Endothelial cell of umbilical vein (primary cell): ENCODE results near the gene PWWP2A. TPM values are rescaled to one million over a fixed set of nuclear protein-coding genes. Genes with fewer than 3 reads are reported as not detected.

ENCODE experiments used
- BruUV-seq: library from RNA; stranded (reverse); fragments of 400-500 nt; replicated peaks from 2 replicates; lab custom pipeline; 2021; lab: Mats Ljungman, UMichigan
- CTCF ChIA-PET: fragments of 300-600, 350-600 bp; sonication (Branson Sonifier 250); formaldehyde crosslinking; loops from one replicate; lab custom pipeline; 2021; ENCODE audit warnings: antibody characterized with exemption, inconsistent platforms; lab: Charles Lee
- POLR2A ChIA-PET: fragments of 300-600, 350-600 bp; sonication (Branson Sonifier 250); formaldehyde crosslinking; loops from one replicate; lab custom pipeline; 2021; ENCODE audit warnings: antibody characterized with exemption, inconsistent platforms; lab: Charles Lee
- DNase-seq: peaks from one replicate; pipeline ENCODE4 v3.0.0-alpha.2; 2011; ENCODE audit warnings: low read depth, low spot score
- FAIRE-seq: peaks from 2 replicates; lab custom pipeline; 2011; peaks lifted over from hg19 to GRCh38; lab: Jason Lieb, UNC
- H2AFZ ChIP-seq: 2 replicates; pipeline ENCODE4 v1.6.0; 2012; ENCODE audit warnings: low read depth, low read length, control low read depth, inconsistent platforms
- H3K27ac ChIP-seq: 2 replicates; pipeline ENCODE4 v1.5.1; 2011; ENCODE audit warnings: low read depth, mild to moderate bottlenecking, control low read depth, low read length, moderate library complexity; ENCODE audit not compliant: insufficient read depth
- H3K27me3 ChIP-seq, 2 experiments: 2 replicates each; pipeline versions ENCODE4 v1.6.0 to v1.6.1; 2011; ENCODE audit warnings: low read length in 2 of 2, mixed read lengths in 1 of 2; ENCODE audit not compliant: control insufficient read depth in 2 of 2, insufficient read depth in 2 of 2
- H3K36me3 ChIP-seq, 2 experiments: 2 replicates in 1 of 2; 3 replicates in 1 of 2; pipeline ENCODE4 v1.5.1; 2011; ENCODE audit warnings: low read length in 2 of 2, mild to moderate bottlenecking in 1 of 2, moderate library complexity in 1 of 2; ENCODE audit not compliant: control insufficient read depth in 2 of 2, insufficient read depth in 2 of 2; ENCODE audit errors: extremely low read depth in 1 of 2
- H3K4me1 ChIP-seq: 3 replicates; pipeline ENCODE4 v1.5.1; 2011; ENCODE audit warnings: mild to moderate bottlenecking, low read length; ENCODE audit not compliant: control insufficient read depth, insufficient read depth; ENCODE audit errors: extremely low read depth
- H3K4me2 ChIP-seq: 2 replicates; pipeline ENCODE4 v1.6.1; 2011; ENCODE audit warnings: low read length, control low read depth, mixed read lengths; ENCODE audit not compliant: insufficient read depth
- H3K4me3 ChIP-seq, 3 experiments: fragments of 200-600 bp in 1 of 3; sonication (generic), shearing (Covaris generic) in 1 of 3; replicated peaks in 1 of 3; 2 replicates each; pipeline ENCODE4 v1.5.1; 2011 to 2016; ENCODE audit warnings: control low read depth in 3 of 3, low read length in 3 of 3, mild to moderate bottlenecking in 2 of 3, inconsistent platforms in 1 of 3, low read depth in 1 of 3, moderate library complexity in 1 of 3; ENCODE audit not compliant: insufficient read depth in 1 of 3
- H3K79me2 ChIP-seq: 2 replicates; pipeline ENCODE4 v1.6.0; 2012; ENCODE audit warnings: low read length, inconsistent platforms; ENCODE audit not compliant: control insufficient read depth, insufficient read depth
- H3K9ac ChIP-seq: replicated peaks from 2 replicates; pipeline ENCODE3; 2011; ENCODE audit warnings: low read length, control low read depth; ENCODE audit not compliant: insufficient read depth; ENCODE audit errors: extremely low read depth
- H3K9me1 ChIP-seq: replicated peaks from 3 replicates; pipeline ENCODE4 v1.6.0; 2011; ENCODE audit warnings: mild to moderate bottlenecking, low read length; ENCODE audit not compliant: control insufficient read depth, insufficient read depth; ENCODE audit errors: extremely low read depth
- H3K9me3 ChIP-seq: replicated peaks from 2 replicates; pipeline ENCODE4 v1.5.1; 2012; ENCODE audit warnings: low read length, inconsistent platforms; ENCODE audit not compliant: control insufficient read depth, insufficient read depth
- H4K20me1 ChIP-seq: replicated peaks from 2 replicates; pipeline ENCODE3; 2011; ENCODE audit warnings: mild to moderate bottlenecking, low read length; ENCODE audit not compliant: control insufficient read depth, insufficient read depth; ENCODE audit errors: extremely low read depth
- EZH2 ChIP-seq: IDR thresholded peaks from 2 replicates; pipeline ENCODE4 v1.6.1; 2012; ENCODE audit warnings: borderline replicate concordance, low read depth, mild to moderate bottlenecking, moderate library complexity, low read length, inconsistent platforms; ENCODE audit not compliant: severe bottlenecking
- FOS ChIP-seq: IDR thresholded peaks from 2 replicates; pipeline ENCODE4 v1.6.1; 2011; ENCODE audit warnings: mild to moderate bottlenecking, low read length, moderate library complexity, borderline replicate concordance; ENCODE audit not compliant: insufficient read depth
- GATA2 ChIP-seq: IDR thresholded peaks from 2 replicates; pipeline ENCODE4 v1.7.0; 2011; ENCODE audit warnings: low read depth, mild to moderate bottlenecking, moderate library complexity, mixed read lengths, low read length; ENCODE audit not compliant: insufficient read length, insufficient read depth
- JUN ChIP-seq: IDR thresholded peaks from 2 replicates; pipeline ENCODE4 v1.6.1; 2011; ENCODE audit warnings: borderline replicate concordance, low read depth; ENCODE audit not compliant: insufficient read length, insufficient read depth
- MYC ChIP-seq: IDR thresholded peaks from one replicate; pipeline ENCODE4 v1.6.1; 2011; ENCODE audit warnings: mild to moderate bottlenecking, low read depth, low read length
- POLR2A ChIP-seq: IDR thresholded peaks from 2 replicates; pipeline ENCODE4 v1.6.1; 2012; ENCODE audit warnings: low read depth, mild to moderate bottlenecking, control low read depth, low read length
- POLR2AphosphoS5 ChIP-seq: IDR thresholded peaks from 2 replicates; pipeline ENCODE4 v1.6.1; 2012; ENCODE audit warnings: low read depth, mild to moderate bottlenecking, control low read depth, low read length, moderate library complexity; ENCODE audit not compliant: insufficient read depth
- dilution Hi-C: fragments of 300-500 bp; cut with MboI; formaldehyde crosslinking; loops from one replicate; pipeline ENCODE4 v1.15.0; 2019; ENCODE audit warnings: low sequenced_read_pairs; ENCODE audit not compliant: extremely low pct_ligation_motif_present
- intact Hi-C: fragments of 100-400 bp; cut with micrococcal nuclease; formaldehyde crosslinking; loops from one replicate; pipeline ENCODE4 v1.10.0; 2022
- polyA plus RNA-seq, 4 experiments: library from polyadenylated mRNA; depleted of rRNA in 3 of 4; stranded (reverse) in 3 of 4; unstranded in 1 of 4; fragments of >200 nt; gene quantifications; 2 replicates each; pipeline versions ENCODE4 v1.2.1 to v1.2.3, GENCODE V29; 2011 to 2012; ENCODE audit warnings: missing spikeins in 1 of 4
- total RNA-seq: library from RNA; stranded (reverse); gene quantifications from 2 replicates; pipeline ENCODE4 v1.2.3, GENCODE V29; 2021
- TF ChIP-seq, protein P1 (sequence below): IDR thresholded peaks from 2 replicates; pipeline ENCODE4 v1.6.1; 2011; ENCODE audit not compliant: insufficient read depth, insufficient read length
- TF ChIP-seq, protein P2 (sequence below), 2 donors: IDR thresholded peaks; 1 replicate in 1 of 2; 2 replicates in 1 of 2; pipeline ENCODE4 v1.5.1; 2011; ENCODE audit warnings: low read length in 2 of 2, mild to moderate bottlenecking in 2 of 2, moderate library complexity in 2 of 2, control low read depth in 1 of 2, inconsistent platforms in 1 of 2, low read depth in 1 of 2; ENCODE audit not compliant: insufficient read depth in 1 of 2; ENCODE audit errors: extremely low read depth in 1 of 2

PWWP2A gene
- total and polyA plus RNA-seq, 2 donors (not counting 3 experiments of a cell fraction or from before 2014, with no cell fraction given): 4.6 to 19.3 TPM

DNA sequence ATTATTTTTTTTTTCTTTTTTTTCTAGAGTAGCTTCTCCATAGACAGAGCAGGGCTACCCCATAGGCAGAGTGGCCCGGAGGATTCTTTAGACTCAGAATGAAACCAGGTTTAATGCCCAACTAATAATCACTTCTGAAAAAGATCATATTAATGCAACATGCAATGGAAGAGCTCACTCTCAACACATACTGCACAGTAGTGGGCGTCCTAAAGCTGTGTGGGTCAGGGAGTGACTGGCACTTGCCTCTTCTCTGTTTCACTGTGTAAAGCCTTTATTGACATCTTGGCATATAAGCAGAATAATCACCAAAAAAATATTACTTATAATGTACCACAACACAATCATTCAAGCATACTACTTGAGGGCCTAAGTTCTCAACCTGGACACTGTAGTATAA is 11.1 kb downstream of the PWWP2A start:
- intact Hi-C loops (no loop called here), dilution Hi-C loops (no loop called here)
- CTCF ChIA-PET: interaction anchor here (1.0 to 1.9 kb wide), 4 partner anchors 25 to 262 kb away, joined by 3 to 7 read pairs (median 3); partner anchors contain the start of gene C1QTNF2
- Histone ChIP-seq H3K4me1 (peaks cover 7% of the 10 kb centered on the region), H2AFZ (no peak overlapping the region), H3K4me3 (no peak overlapping the region), H3K9me1 (no peaks in the 10 kb centered on the region), H3K27ac (no peak overlapping the region), H3K27me3 (no peaks in the 10 kb centered on the region), H3K79me2 (peaks cover 65% of the 10 kb centered on the region), H3K9me3 (no peaks in the 10 kb centered on the region), H3K9ac (no peak overlapping the region), H3K4me2 (no peak overlapping the region), H3K36me3 (peaks cover 0 to 5% of the 10 kb centered on the region in 2 experiments), H4K20me1 (no peaks in the 10 kb centered on the region)
- POLR2A ChIA-PET: no interaction called here
- TF ChIP-seq, protein P1, sequence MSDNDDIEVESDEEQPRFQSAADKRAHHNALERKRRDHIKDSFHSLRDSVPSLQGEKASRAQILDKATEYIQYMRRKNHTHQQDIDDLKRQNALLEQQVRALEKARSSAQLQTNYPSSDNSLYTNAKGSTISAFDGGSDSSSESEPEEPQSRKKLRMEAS: no peak
- no peak for TF ChIP-seq FOS
- no peak for TF ChIP-seq EZH2
- TF ChIP-seq, protein P2, sequence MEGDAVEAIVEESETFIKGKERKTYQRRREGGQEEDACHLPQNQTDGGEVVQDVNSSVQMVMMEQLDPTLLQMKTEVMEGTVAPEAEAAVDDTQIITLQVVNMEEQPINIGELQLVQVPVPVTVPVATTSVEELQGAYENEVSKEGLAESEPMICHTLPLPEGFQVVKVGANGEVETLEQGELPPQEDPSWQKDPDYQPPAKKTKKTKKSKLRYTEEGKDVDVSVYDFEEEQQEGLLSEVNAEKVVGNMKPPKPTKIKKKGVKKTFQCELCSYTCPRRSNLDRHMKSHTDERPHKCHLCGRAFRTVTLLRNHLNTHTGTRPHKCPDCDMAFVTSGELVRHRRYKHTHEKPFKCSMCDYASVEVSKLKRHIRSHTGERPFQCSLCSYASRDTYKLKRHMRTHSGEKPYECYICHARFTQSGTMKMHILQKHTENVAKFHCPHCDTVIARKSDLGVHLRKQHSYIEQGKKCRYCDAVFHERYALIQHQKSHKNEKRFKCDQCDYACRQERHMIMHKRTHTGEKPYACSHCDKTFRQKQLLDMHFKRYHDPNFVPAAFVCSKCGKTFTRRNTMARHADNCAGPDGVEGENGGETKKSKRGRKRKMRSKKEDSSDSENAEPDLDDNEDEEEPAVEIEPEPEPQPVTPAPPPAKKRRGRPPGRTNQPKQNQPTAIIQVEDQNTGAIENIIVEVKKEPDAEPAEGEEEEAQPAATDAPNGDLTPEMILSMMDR (IDR thresholded peaks at IDR 0.05; ENCODE audit: extremely low read depth in 1 of 2, insufficient read depth in 1 of 2, low read depth in 1 of 2, low read length in 2 of 2): no peak
- no peak for TF ChIP-seq GATA2
- TF ChIP-seq MYC: no peak
- TF ChIP-seq POLR2AphosphoS5: no peak
- no peak for TF ChIP-seq POLR2A
- TF ChIP-seq JUN: no peak
- DNase-seq: no peak
- no peak for FAIRE-seq
- no TSS peak for BruUV-seq
